Measurements from ENCODE around the gene LAMTOR1. TPM values are rescaled to one million over a fixed set of nuclear protein-coding genes. Genes with fewer than 3 reads are reported as not detected.

The LAMTOR1 gene
- total RNA-seq, 1 experiment from 2014 or later, result 51.2 TPM

DNA sequence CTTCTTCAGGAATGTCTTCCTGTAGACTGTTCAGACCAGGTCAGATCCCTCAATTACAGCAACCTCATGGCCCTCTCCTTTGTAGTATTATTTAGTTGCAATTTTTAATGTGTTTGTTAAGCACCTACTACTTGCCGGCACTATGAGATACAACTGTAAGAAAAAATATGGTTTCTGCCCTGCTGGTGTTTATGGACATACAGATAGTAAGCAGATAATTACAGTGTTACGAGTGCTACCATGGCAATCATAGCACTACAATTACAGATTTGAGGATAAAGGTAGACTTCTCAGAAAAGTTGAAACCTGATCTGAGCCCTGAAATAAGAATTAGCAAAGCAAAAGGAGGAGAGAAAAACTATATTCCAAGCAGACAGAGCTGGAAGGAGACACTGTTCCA, 19.7 kb downstream of the LAMTOR1 start:
- Histone ChIP-seq H3K9me3 (replicated peaks) (no peaks in the 10 kb centered on the region), H3K27ac (no peak overlapping the region), H3K4me1 (replicated peaks) (peaks cover 22% of the 10 kb centered on the region), H3K36me3 (no peaks in the 10 kb centered on the region), H3K4me3 (no peak overlapping the region), H3K27me3 (replicated peaks) (no peaks in the 10 kb centered on the region)
- DNase-seq (ENCODE audit: low read depth in 1 of 2, low spot score in 2 of 2), result no peak

- Histone ChIP-seq H3K9me3 (replicated peaks) (no peaks in the 10 kb centered on the region), H3K4me1 (replicated peaks) (peaks cover 27% of the 10 kb centered on the region), H3K4me3 (no peak overlapping the region), H3K27ac (peak overlapping the region; percentile 90; the same call in 1 of the 2 replicates), H3K36me3 (no peaks in the 10 kb centered on the region), H3K27me3 (replicated peaks) (no peaks in the 10 kb centered on the region)
- DNase-seq (ENCODE audit: low read depth in 1 of 2, low spot score in 2 of 2), result peak in 1 of 2 experiments; percentile 10
Observed at GRCh38 chr11:72081821-72082453, 21.2 kb downstream of the LAMTOR1 start.

GRCh38 chr11:72081184-72081644, 21.9 kb downstream of the LAMTOR1 start:
- Histone ChIP-seq H3K9me3 (replicated peaks) (no peaks in the 10 kb centered on the region), H3K4me3 (peak overlapping the region; percentile 60), H3K36me3 (no peaks in the 10 kb centered on the region), H3K27me3 (replicated peaks) (no peaks in the 10 kb centered on the region), H3K4me1 (replicated peaks) (peaks cover 27% of the 10 kb centered on the region), H3K27ac (peak overlapping the region; percentile 90)
- DNase-seq (ENCODE audit: low read depth in 1 of 2, low spot score in 2 of 2), result no peak

DNA sequence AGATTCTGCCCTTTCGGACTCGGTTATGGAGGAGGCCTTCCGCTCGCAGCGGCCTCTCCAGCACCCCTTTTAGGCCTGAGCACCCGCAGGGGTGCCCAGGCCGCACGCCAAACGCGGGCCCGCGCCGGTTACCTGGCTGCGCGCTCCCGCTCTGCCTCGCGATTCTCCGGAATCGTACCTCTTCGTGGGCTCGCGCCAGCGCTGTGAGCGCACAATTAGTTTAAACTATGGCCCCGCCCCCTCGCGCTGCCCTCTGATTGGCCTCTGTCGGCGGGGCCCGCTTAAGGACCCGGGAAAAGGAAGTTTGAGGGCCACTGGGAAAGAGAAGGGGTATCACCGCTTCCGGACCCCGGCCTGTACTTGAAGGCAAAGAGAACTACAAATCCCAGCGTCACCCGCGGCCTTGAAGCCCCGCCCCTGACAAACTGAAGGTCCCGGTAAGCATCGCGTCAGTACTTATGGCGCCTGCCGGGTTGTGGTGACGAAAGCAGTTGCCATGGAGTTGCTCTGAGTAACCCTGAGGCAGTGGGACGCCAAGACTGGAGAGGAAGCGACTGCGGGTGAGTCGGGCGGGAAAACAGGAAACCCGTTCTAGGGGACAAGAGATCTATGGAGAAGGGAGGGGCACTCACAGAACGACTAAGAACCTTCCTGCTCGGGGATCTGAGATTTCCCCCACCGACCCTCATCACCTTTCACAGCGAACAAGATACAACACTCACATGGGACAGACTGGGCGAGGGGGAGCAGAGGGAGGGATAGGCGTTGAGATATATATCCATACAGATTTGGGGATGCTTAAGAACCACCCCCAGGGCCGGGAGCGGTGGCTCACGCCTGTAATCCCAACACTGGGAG, 22.5 kb downstream of the LAMTOR1 start, which contains the start of the genes LRRC51 and NUMA1:
Gene LRRC51 (plus strand): TSS at position 525 of the 858 bp plus-strand sequence. CDS start 8,234 bp downstream, outside the sequence.
Gene NUMA1 (minus strand): TSS at position 217 of the 858 bp plus-strand sequence. CDS start 44,599 bp downstream, outside the sequence.
- H3K36me3 ChIP-seq, result no peaks in the 10 kb centered on the region
- DNase-seq (ENCODE audit: low read depth in 1 of 2, low spot score in 2 of 2), result peak; percentile 95 to 97
- peak within 1 kb of the TSS; percentile 90 for H3K27ac ChIP-seq
- H3K4me3 ChIP-seq, result peak within 1 kb of the TSS; percentile 60
- H3K27me3 ChIP-seq (replicated peaks), result no peaks in the 10 kb centered on the region
- H3K9me3 ChIP-seq (replicated peaks), result no peaks in the 10 kb centered on the region
- peaks cover 27% of the 10 kb centered on the region for H3K4me1 ChIP-seq (replicated peaks)

GRCh38 chr11:72079819-72080325, 23.2 kb downstream of the LAMTOR1 start:
- H3K27ac ChIP-seq, result peak overlapping the region; percentile 64
- no peaks in the 10 kb centered on the region for H3K36me3 ChIP-seq
- DNase-seq (ENCODE audit: low read depth in 1 of 2, low spot score in 2 of 2), result no peak
- peaks cover 27% of the 10 kb centered on the region for H3K4me1 ChIP-seq (replicated peaks)
- no peaks in the 10 kb centered on the region for H3K27me3 ChIP-seq (replicated peaks)
- H3K9me3 ChIP-seq (replicated peaks), result no peaks in the 10 kb centered on the region
- H3K4me3 ChIP-seq, result peak overlapping the region; percentile 60

- no peaks in the 10 kb centered on the region for H3K27me3 ChIP-seq (replicated peaks)
- peak overlapping the region; percentile 60; the same call in 1 of the 2 replicates for H3K4me3 ChIP-seq
- H3K27ac ChIP-seq, result peak overlapping the region; percentile 36
- H3K36me3 ChIP-seq, result no peaks in the 10 kb centered on the region
- peaks cover 28% of the 10 kb centered on the region for H3K4me1 ChIP-seq (replicated peaks)
- H3K9me3 ChIP-seq (replicated peaks), result no peaks in the 10 kb centered on the region
- DNase-seq (ENCODE audit: low read depth in 1 of 2, low spot score in 2 of 2), result peak in 1 of 2 experiments; percentile 9
Observed at GRCh38 chr11:72078477-72078876, 24.6 kb downstream of the LAMTOR1 start.

- Histone ChIP-seq H3K36me3 (no peaks in the 10 kb centered on the region), H3K27me3 (replicated peaks) (no peaks in the 10 kb centered on the region), H3K9me3 (replicated peaks) (no peaks in the 10 kb centered on the region), H3K27ac (no peak overlapping the region), H3K4me1 (replicated peaks) (peaks cover 33% of the 10 kb centered on the region), H3K4me3 (no peak overlapping the region)
- DNase-seq (ENCODE audit: low read depth in 1 of 2, low spot score in 2 of 2), result no peak
Observed at GRCh38 chr11:72075756-72076155, 27.3 kb downstream of the LAMTOR1 start.

GRCh38 chr11:72075109-72075508, 28.0 kb downstream of the LAMTOR1 start:
- Histone ChIP-seq H3K27ac (no peak overlapping the region), H3K4me3 (no peak overlapping the region), H3K9me3 (replicated peaks) (no peaks in the 10 kb centered on the region), H3K4me1 (replicated peaks) (peaks cover 40% of the 10 kb centered on the region), H3K36me3 (no peaks in the 10 kb centered on the region), H3K27me3 (replicated peaks) (no peaks in the 10 kb centered on the region)
- no peak for DNase-seq (ENCODE audit: low read depth in 1 of 2, low spot score in 2 of 2)

DNA sequence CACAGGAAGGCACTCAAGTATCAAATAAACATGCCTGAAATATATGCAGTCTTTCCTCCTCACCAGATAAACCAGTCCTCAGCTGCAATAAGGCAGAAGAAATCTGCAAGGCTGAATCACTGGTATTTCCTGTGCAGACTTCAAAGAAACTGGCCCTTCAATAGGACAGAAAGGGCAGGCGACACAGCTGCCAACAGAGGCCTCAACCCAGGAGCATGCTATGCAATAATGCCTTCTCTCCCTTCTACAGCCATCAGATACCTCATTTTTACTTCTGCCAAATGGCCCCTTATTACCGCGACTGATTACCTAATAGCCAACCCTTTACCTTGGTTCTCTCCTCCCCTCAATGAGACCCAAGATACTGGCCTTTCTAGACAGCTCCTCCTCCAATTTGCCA, 30.7 kb downstream of the LAMTOR1 start:
- H3K4me3 ChIP-seq, result no peak overlapping the region

GRCh38 chr11:72070491-72070890, 32.6 kb downstream of the LAMTOR1 start:
- Histone ChIP-seq H3K4me3 (no peak overlapping the region), H3K27ac (peak overlapping the region; percentile 68), H3K9me3 (replicated peaks) (no peaks in the 10 kb centered on the region), H3K4me1 (replicated peaks) (peaks cover 44% of the 10 kb centered on the region), H3K27me3 (replicated peaks) (no peaks in the 10 kb centered on the region), H3K36me3 (peaks cover 16% of the 10 kb centered on the region)
- DNase-seq (ENCODE audit: low read depth in 1 of 2, low spot score in 2 of 2), result no peak

More for the DNA sequence above, 30.7 kb downstream of the LAMTOR1 start:
- Histone ChIP-seq H3K27me3 (replicated peaks) (no peaks in the 10 kb centered on the region), H3K27ac (peak overlapping the region; percentile 88), H3K4me1 (replicated peaks) (peaks cover 44% of the 10 kb centered on the region), H3K9me3 (replicated peaks) (no peaks in the 10 kb centered on the region), H3K36me3 (peaks cover 8% of the 10 kb centered on the region; the same call in 1 of the 2 replicates)
- DNase-seq (ENCODE audit: low read depth in 1 of 2, low spot score in 2 of 2), result peak; percentile 56 to 67

DNA sequence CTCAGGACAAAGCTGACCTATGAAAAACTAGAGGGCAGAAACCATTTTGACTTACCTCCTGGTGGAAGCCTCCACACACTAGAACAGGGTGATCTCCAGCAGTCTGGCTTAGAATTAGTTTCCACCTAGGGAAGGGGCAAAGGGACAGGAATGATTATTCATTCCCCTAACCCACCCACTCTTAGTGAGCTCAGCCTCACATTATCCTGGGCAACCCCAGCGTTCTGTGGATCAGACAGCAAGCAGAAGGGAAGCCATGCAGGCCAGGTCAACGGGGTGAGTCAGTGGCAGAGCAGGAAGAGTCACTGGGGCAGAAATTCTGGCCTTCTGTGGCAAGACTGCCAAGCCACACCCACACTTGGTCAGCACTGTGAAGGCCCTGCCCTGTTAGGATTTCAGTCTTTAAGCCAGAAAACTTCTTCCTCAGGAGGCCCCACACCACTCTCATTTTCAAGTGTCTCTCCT, 33.3 kb downstream of the LAMTOR1 start:
- Histone ChIP-seq H3K4me1 (replicated peaks) (peaks cover 44% of the 10 kb centered on the region), H3K9me3 (replicated peaks) (no peaks in the 10 kb centered on the region), H3K4me3 (no peak overlapping the region), H3K27me3 (replicated peaks) (no peaks in the 10 kb centered on the region), H3K36me3 (peaks cover 17% of the 10 kb centered on the region), H3K27ac (peak overlapping the region; percentile 68)
- peak; percentile 47 to 78 for DNase-seq (ENCODE audit: low read depth in 1 of 2, low spot score in 2 of 2)

DNA sequence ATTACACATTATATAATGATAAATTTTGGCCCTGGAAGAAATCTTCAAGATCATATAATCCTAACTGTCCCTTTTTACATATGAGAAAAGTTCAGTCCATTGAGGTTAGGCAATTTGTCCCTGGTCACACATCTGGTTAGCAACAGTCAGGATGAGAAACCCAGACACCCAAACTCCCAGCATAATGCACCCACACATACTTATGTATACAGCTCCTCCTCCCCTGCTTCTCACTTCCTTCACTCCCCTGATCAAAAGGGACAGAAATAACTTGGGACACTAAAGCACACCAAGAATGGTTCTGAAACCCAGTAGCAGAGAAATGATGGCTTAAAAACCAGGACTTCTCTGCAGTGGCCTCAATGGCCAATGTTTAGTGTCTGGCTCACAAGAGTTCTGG, 33.9 kb downstream of the LAMTOR1 start:
- H3K27me3 ChIP-seq (replicated peaks), result no peaks in the 10 kb centered on the region
- no peak overlapping the region for H3K4me3 ChIP-seq
- H3K27ac ChIP-seq, result peak overlapping the region; percentile 68
- DNase-seq (ENCODE audit: low read depth in 1 of 2, low spot score in 2 of 2), result no peak
- peaks cover 17% of the 10 kb centered on the region for H3K36me3 ChIP-seq
- no peaks in the 10 kb centered on the region for H3K9me3 ChIP-seq (replicated peaks)
- H3K4me1 ChIP-seq (replicated peaks), result peaks cover 44% of the 10 kb centered on the region

DNA sequence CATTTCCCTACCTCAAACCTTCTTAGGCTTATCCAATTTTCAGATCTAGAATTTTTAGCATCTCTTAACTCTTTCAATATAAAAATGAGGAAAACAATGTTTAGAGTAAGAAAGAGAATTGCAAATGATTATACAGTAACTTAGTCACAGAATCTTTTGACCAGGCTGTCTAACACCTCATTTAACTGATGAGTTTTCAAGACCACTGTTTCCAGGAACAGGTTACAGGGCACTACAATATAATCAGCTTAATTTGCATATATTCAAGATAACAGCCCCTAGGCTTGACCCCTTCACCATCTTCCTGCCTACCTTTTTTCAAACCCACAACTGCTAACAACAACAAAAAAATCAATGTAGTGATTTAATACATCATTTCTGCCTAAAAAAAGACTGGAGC, 35.4 kb downstream of the LAMTOR1 start:
- Histone ChIP-seq H3K4me3 (no peak overlapping the region), H3K36me3 (peaks cover 17% of the 10 kb centered on the region), H3K4me1 (replicated peaks) (peaks cover 39% of the 10 kb centered on the region), H3K27ac (no peak overlapping the region), H3K9me3 (replicated peaks) (no peaks in the 10 kb centered on the region), H3K27me3 (replicated peaks) (no peaks in the 10 kb centered on the region)
- no peak for DNase-seq (ENCODE audit: low read depth in 1 of 2, low spot score in 2 of 2)
